Caco-2 (cell line): ENCODE data around the gene RD3L. TPM values are rescaled to one million over a fixed set of nuclear protein-coding genes. Genes with fewer than 3 reads are reported as not detected.
"Not testable (repeated sequence)": the region's sequence is repeated elsewhere in the genome, so short reads cannot be mapped to it uniquely, and the experiment has no call there.

Experiments
- BruUV-seq: library from RNA; stranded (reverse); fragments of 400-500 nt; replicated peaks from 2 replicates; lab custom pipeline; 2021; lab: Mats Ljungman, UMichigan
- CTCF ChIA-PET: fragments of 300-600 bp; sonication (Branson Sonifier 250); formaldehyde crosslinking; loops from one replicate; lab custom pipeline; 2022; ENCODE audit warnings: antibody characterized with exemption; lab: Charles Lee
- POLR2A ChIA-PET: fragments of 300-600 bp; sonication (Branson Sonifier 250); formaldehyde crosslinking; loops from one replicate; lab custom pipeline; 2022; ENCODE audit warnings: antibody characterized with exemption; lab: Charles Lee
- DNase-seq, 2 experiments: peaks; one replicate each; pipeline versions ENCODE4 v3.0.0 to v3.0.0-alpha.2; 2020 to 2022
- H3K27me3 ChIP-seq: replicated peaks from 2 replicates; pipeline ENCODE4 v1.6.0; 2011; ENCODE audit warnings: low read length; ENCODE audit not compliant: control insufficient read depth, insufficient read depth
- H3K36me3 ChIP-seq: 2 replicates; pipeline ENCODE4 v1.5.1; 2011; ENCODE audit warnings: low read length; ENCODE audit not compliant: control insufficient read depth, insufficient read depth
- H3K4me1 ChIP-seq: fragments of 250-450 bp; sonication (Bioruptor Pico); 2 replicates; pipeline ENCODE4 v1.5.1; 2020; ENCODE audit warnings: mild to moderate bottlenecking
- H3K4me3 ChIP-seq: 2 replicates; pipeline ENCODE4 v1.5.1; 2011; ENCODE audit warnings: low read depth, mild to moderate bottlenecking, control low read depth, low read length
- H3K9me3 ChIP-seq: fragments of 250-450 bp; sonication (Bioruptor Pico); 2 replicates; pipeline ENCODE4 v1.5.1; 2020; ENCODE audit warnings: mild to moderate bottlenecking, moderate library complexity
- H3K27ac Mint-ChIP-seq: one replicate; pipeline ENCODE4 v1.8.0; 2022; ENCODE audit warnings: mixed read lengths; ENCODE audit not compliant: unreplicated experiment
- H3K27me3 Mint-ChIP-seq: one replicate; pipeline ENCODE4 v1.8.0; 2022; ENCODE audit warnings: mixed read lengths; ENCODE audit not compliant: insufficient read depth, unreplicated experiment
- H3K36me3 Mint-ChIP-seq: one replicate; pipeline ENCODE4 v1.8.0; 2022; ENCODE audit warnings: mild to moderate bottlenecking, mixed read lengths; ENCODE audit not compliant: insufficient read depth, unreplicated experiment
- H3K4me1 Mint-ChIP-seq: one replicate; pipeline ENCODE4 v1.8.0; 2022; ENCODE audit warnings: low read depth, mixed read lengths; ENCODE audit not compliant: unreplicated experiment
- H3K4me3 Mint-ChIP-seq: one replicate; pipeline ENCODE4 v1.8.0; 2022; ENCODE audit warnings: mild to moderate bottlenecking, moderate library complexity, mixed read lengths; ENCODE audit not compliant: unreplicated experiment
- H3K9me3 Mint-ChIP-seq: one replicate; pipeline ENCODE4 v1.8.0; 2022; ENCODE audit warnings: mixed read lengths; ENCODE audit not compliant: unreplicated experiment
- CTCF ChIP-seq, 2 experiments: fragments of 200-600 bp in 1 of 2; IDR thresholded peaks; 1 replicate in 1 of 2; 2 replicates in 1 of 2; pipeline versions ENCODE4 v1.5.1 to v1.8.0; 2011 to 2022; ENCODE audit warnings: antibody characterized with exemption in 1 of 2, control low read depth in 1 of 2, inconsistent platforms in 1 of 2, low read depth in 1 of 2, low read length in 1 of 2, mild to moderate bottlenecking in 1 of 2, moderate library complexity in 1 of 2; ENCODE audit not compliant: insufficient read depth in 1 of 2, severe bottlenecking in 1 of 2, unreplicated experiment in 1 of 2
- intact Hi-C: fragments of 100-400 bp; cut with micrococcal nuclease; formaldehyde crosslinking; loops from one replicate; pipeline ENCODE4 v1.10.0; 2022; ENCODE audit not compliant: unreplicated experiment
- total RNA-seq: library from RNA; stranded (reverse); gene quantifications from 2 replicates; pipeline ENCODE4 v1.2.3, GENCODE V29; 2022

The RD3L gene
- total RNA-seq, 1 experiment from 2014 or later: not detected

GRCh38 chr14:103984196-103984595, 41.9 kb upstream of the RD3L start:
- CTCF ChIA-PET: no interaction called here
- Histone ChIP-seq H3K36me3 (no peaks in the 10 kb centered on the region), H3K4me3 (no peak overlapping the region), H3K4me1 (no peaks in the 10 kb centered on the region), H3K27me3 (no peaks in the 10 kb centered on the region), H3K9me3 (no peaks in the 10 kb centered on the region)
- peaks cover 5% of the 10 kb centered on the region for H3K27me3 Mint-ChIP-seq
- no peaks in the 10 kb centered on the region for H3K36me3 Mint-ChIP-seq
- no peak overlapping the region for H3K27ac Mint-ChIP-seq
- POLR2A ChIA-PET: no interaction called here
- DNase-seq: no peak
- H3K9me3 Mint-ChIP-seq: peaks cover 11% of the 10 kb centered on the region
- H3K4me3 Mint-ChIP-seq: no peak overlapping the region
- BruUV-seq: no TSS peak
- H3K4me1 Mint-ChIP-seq: no peaks in the 10 kb centered on the region
- no peak for TF ChIP-seq CTCF (IDR thresholded peaks at IDR 0.05; ENCODE audit: insufficient read depth in 1 of 2, low read depth in 1 of 2, low read length in 1 of 2, severe bottlenecking in 1 of 2, unreplicated experiment in 1 of 2)
- intact Hi-C loops: loop anchor here (5.0 kb wide), 1 partner anchor 62 kb away; a partner anchor contains a TSS

GRCh38 chr14:103980623-103981238, 38.4 kb upstream of the RD3L start:
- peak in 1 of 2 experiments; percentile 62 for TF ChIP-seq CTCF (IDR thresholded peaks at IDR 0.05; ENCODE audit: insufficient read depth in 1 of 2, low read depth in 1 of 2, low read length in 1 of 2, severe bottlenecking in 1 of 2, unreplicated experiment in 1 of 2)
- BruUV-seq, POLR2A ChIA-PET, H3K4me3 Mint-ChIP-seq, H3K36me3 Mint-ChIP-seq, H3K27ac Mint-ChIP-seq, H3K4me1 Mint-ChIP-seq, H3K27me3 Mint-ChIP-seq, H3K4me1 ChIP-seq, H3K4me3 ChIP-seq, H3K9me3 Mint-ChIP-seq, H3K36me3 ChIP-seq, H3K9me3 ChIP-seq, H3K27me3 ChIP-seq: not testable (repeated sequence)
- intact Hi-C loops: loop anchor here (1.0 to 5.0 kb wide), 2 partner anchors 58 to 172 kb away; a partner anchor contains a TSS
- CTCF ChIA-PET: interaction anchor here (0.6 to 1.7 kb wide), 2 partner anchors 172 to 409 kb away, joined by 4 to 10 read pairs; no protein-coding TSS in a partner anchor
- peak; percentile 49 to 53 for DNase-seq

GRCh38 chr14:103974575-103974974, 32.2 kb upstream of the RD3L start:
- Histone ChIP-seq H3K9me3 (no peaks in the 10 kb centered on the region), H3K27me3 (no peaks in the 10 kb centered on the region), H3K36me3 (no peaks in the 10 kb centered on the region), H3K4me3 (no peak overlapping the region), H3K4me1 (no peaks in the 10 kb centered on the region)
- ChIA-PET CTCF (no interaction called here), POLR2A (no interaction called here)
- no peaks in the 10 kb centered on the region for H3K36me3 Mint-ChIP-seq
- DNase-seq: no peak
- no peaks in the 10 kb centered on the region for H3K27me3 Mint-ChIP-seq
- H3K27ac Mint-ChIP-seq: no peak overlapping the region
- no peaks in the 10 kb centered on the region for H3K4me1 Mint-ChIP-seq
- H3K4me3 Mint-ChIP-seq: no peak overlapping the region
- TF ChIP-seq CTCF (IDR thresholded peaks at IDR 0.05; ENCODE audit: insufficient read depth in 1 of 2, low read depth in 1 of 2, low read length in 1 of 2, severe bottlenecking in 1 of 2, unreplicated experiment in 1 of 2): no peak
- no peaks in the 10 kb centered on the region for H3K9me3 Mint-ChIP-seq
- BruUV-seq: no TSS peak
- intact Hi-C loops: no loop called here
